ENCODE data around the gene PCBP3. TPM values are rescaled to one million over a fixed set of nuclear protein-coding genes. Genes with fewer than 3 reads are reported as not detected.

PCBP3 gene
- total and polyA plus RNA-seq, 2 of the 13 experiments (the other 11 are each of a cell fraction or from before 2014, with no cell fraction given) = not detected

GRCh38 chr21:45856442-45856841, 212.9 kb downstream of the PCBP3 start:
- ATAC-seq = no peak
- BruUV-seq (replicated peaks) = no TSS peak
- in situ Hi-C loops (cut with HindIII; ENCODE audit: extremely low pct_ligation_motif_present, low pct_unique_long_range_greater_than_20kb) = no loop called here

More at GRCh38 chr21:45856442-45856841, 212.9 kb downstream of the PCBP3 start:
- Histone ChIP-seq H2AFZ (ENCODE audit: low read length) (no peak overlapping the region), H4K20me1 (ENCODE audit: insufficient read depth, low read length) (0 out of 2 replicates have a peak, but pooled peaks cover 3% of the 10 kb centered on the region), H3K4me1 (ENCODE audit: insufficient read depth, low read length) (peaks cover 14% of the 10 kb centered on the region; the same call in 1 of the 2 replicates), H3K36me3 (replicated peaks in 1 of 2; ENCODE audit: control insufficient read depth in 1 of 2, insufficient read depth in 2 of 2, low read length in 2 of 2) (no peaks in the 10 kb centered on the region), H3K4me2 (ENCODE audit: low read depth, low read length) (no peak overlapping the region), H3K9me3 (ENCODE audit: low read length) (no peaks in the 10 kb centered on the region), H3K4me3 (replicated peaks in 1 of 3; ENCODE audit: insufficient read depth in 1 of 3, low read depth in 2 of 3, low read length in 3 of 3) (no peak overlapping the region), H3K79me2 (ENCODE audit: insufficient read depth, low read length) (no peaks in the 10 kb centered on the region), H3K9ac (ENCODE audit: insufficient read depth, low read depth, low read length) (no peak overlapping the region), H3K27ac (ENCODE audit: extremely low read length, insufficient read depth, low read length) (no peak overlapping the region), H3K27me3 (ENCODE audit: control insufficient read depth in 1 of 2, insufficient read depth in 2 of 2, low read length in 2 of 2) (peaks cover 8 to 65% of the 10 kb centered on the region in 2 experiments)
- FAIRE-seq (no peak), DNase-seq (ENCODE audit: low spot score) (no peak)
- intact Hi-C loops (cut with micrococcal nuclease; ENCODE audit: unreplicated experiment) = no loop called here
- WGBS (ENCODE audit: low lambda C conversion rate) = 28% methylated on average over 12 of the region's 13 CpGs
- no peak for TF ChIP-seq ZNF761 (CRISPR knock-in tag; conservative IDR thresholded peaks at IDR 0.05)
- no peak for TF ChIP-seq GLMP (CRISPR knock-in tag; IDR thresholded peaks at IDR 0.05; ENCODE audit: borderline replicate concordance)
- TF ChIP-seq DNMT3B (CRISPR knock-in tag; conservative IDR thresholded peaks at IDR 0.05) = no peak
- TF ChIP-seq MLLT10 (CRISPR knock-in tag; IDR thresholded peaks at IDR 0.05) = no peak
- no peak for TF ChIP-seq NBN (conservative IDR thresholded peaks at IDR 0.05)
- TF ChIP-seq U2AF2 (IDR thresholded peaks at IDR 0.05; ENCODE audit: low read depth, low read length) = no peak
- no peak for TF ChIP-seq ZNF263 (CRISPR knock-in tag; IDR thresholded peaks at IDR 0.05)
- TF ChIP-seq ZNF687 (CRISPR knock-in tag; IDR thresholded peaks at IDR 0.05) = no peak
- no peak for TF ChIP-seq ZNF678 (CRISPR knock-in tag; IDR thresholded peaks at IDR 0.05)
- TF ChIP-seq POLR2A (IDR thresholded peaks at IDR 0.05; ENCODE audit: insufficient read depth in 1 of 2, low read depth in 2 of 2, low read length in 2 of 2) = no peak
- TF ChIP-seq NFAT5 (CRISPR knock-in tag; IDR thresholded peaks at IDR 0.05) = no peak
- POLR2A ChIA-PET = no interaction called here
- CTCF ChIA-PET (ENCODE audit: low intra/inter-chr PET ratio, low total read pairs) = no interaction called here

All from HepG2 (cell line).